Posterior cingulate gyrus (tissue), 11 donors: ENCODE measurements around the gene WDR36.
"Not testable (repeated sequence)": the region's sequence is repeated elsewhere in the genome, so short reads cannot be mapped to it uniquely, and the experiment has no call there.

Experiments
- DNase-seq, 10 donors: peaks; one replicate each; pipeline versions ENCODE4 v3.0.0 to v3.0.0-alpha.2; 2020 to 2021; ENCODE audit warnings: mixed read lengths in 3 of 10
- intact Hi-C: fragments of 100-400 bp; cut with DNase I; formaldehyde crosslinking; loops from one replicate; pipeline ENCODE4 v1.15.1; 2023

Gene WDR36

DNA sequence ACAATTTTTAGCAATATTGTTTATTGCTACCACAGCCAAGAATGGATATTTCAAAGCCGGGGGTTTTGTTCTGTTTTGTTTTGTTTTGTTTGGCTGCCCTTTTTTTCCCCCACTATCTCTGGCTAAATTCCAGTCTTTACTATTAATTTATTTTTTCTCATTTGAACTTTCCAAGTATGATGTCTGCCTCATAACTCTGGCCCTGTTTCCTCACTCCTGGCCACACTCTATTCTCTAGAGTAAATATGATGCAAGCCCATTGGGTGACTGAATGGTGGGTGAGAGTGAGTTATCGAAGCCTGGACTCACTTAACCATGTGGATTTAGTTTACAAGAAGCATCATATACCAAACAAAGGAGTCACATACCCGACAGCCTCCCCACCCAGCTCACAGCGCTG lies 41.9 kb downstream of the WDR36 start:
- intact Hi-C loops = no loop called here
- no peak for DNase-seq

DNA sequence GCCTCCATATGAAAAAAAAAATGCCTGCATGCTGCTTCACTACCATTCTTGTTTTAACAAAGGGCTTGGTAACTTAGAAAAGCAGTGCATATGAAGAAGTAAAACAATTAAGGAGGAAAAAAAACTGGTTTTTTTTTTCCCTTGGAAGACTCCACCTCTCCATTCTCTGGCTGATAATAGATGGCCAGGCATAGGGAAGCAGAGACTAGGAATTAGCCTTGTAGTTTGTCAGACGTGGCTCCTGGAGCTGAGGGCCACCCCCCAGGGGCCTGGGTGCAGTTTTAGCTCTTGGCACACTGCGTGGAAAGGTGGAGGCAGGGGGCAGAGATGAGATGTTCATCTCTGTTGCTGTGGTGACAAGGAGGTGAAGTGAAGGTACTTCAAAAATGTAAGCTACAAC lies 42.7 kb downstream of the WDR36 start:
- DNase-seq = no peak
- intact Hi-C loops = no loop called here

DNA sequence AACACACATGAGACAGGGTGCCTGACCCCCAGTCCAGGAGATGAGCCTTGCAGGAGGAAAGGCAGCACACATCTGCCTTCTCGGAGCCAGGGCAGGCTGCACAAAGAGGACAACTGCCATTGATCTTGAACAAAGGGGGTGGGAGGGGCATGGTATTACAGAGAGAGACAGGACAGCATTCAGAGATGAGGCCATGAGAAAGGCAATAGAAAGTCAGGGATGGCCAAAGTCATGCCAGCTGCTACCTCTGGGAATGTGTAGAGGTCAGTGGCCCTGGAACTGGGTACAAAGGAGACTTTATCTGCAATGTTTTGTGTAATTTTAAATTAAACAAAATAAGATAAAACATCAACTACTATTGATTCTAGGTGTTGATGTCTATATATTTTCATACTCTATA lies 43.2 kb downstream of the WDR36 start:
- no peak for DNase-seq
- intact Hi-C loops = no loop called here

DNA sequence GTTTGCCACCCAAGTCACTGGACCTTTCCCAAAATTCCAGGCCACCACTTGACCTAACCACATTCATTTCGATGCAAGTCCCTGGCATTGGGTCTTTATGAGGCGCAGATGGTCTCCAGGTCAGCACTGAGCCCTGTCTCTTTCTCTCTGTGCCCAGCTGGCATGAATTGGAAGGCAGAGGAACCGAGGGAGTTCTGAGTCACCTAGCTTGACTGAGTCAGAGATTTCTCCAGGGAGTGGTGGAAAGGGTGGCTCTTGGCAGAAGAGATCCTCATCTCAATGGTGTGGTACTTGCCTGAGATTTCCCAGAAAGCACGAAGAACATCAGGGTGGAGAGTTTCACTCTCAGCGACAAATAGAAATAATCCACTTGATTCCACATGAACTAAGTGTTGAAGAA lies 43.8 kb downstream of the WDR36 start:
- intact Hi-C loops = no loop called here
- peak in 3 of 10 donors; percentile 19 to 82 (median 21) for DNase-seq

DNA sequence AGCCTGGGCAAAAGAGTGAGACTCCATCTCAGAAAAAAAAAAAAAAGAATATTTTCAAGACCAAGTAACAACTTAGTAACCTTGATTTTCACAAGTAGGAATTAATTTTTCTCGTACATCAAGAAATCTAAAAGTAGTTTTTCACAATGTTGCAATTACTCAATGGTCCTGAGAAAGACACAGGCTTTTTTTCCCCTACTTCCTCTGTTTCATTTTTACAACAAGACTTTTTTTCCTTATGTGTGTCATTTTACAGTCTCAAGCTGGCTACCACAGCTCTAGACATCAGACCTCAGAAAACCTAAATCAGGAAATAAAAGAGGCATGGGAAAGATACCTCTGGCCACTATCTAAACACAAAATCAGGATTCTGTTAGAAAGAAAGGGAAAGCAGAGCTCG lies 45.9 kb downstream of the WDR36 start:
- intact Hi-C loops = no loop called here
- no peak for DNase-seq

DNA sequence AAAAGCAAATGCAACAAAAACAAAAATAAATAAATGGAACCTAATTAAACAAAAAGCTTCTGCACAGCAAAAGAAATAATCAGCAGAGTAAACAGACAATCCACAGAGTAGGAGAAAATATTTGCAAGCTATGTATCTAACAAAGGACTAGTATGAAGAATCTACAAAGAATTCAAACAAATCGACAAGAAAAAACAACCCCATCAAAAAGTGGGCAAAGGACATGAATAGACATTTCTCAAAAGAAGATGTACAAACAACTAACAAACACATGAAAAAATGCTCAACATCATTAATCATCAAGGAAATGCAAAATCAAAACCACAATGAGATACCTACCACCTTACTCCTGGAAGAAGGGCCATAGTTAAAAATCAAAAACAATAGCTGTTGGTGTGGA lies 49.3 kb downstream of the WDR36 start:
- DNase-seq = not testable (repeated sequence)

DNA sequence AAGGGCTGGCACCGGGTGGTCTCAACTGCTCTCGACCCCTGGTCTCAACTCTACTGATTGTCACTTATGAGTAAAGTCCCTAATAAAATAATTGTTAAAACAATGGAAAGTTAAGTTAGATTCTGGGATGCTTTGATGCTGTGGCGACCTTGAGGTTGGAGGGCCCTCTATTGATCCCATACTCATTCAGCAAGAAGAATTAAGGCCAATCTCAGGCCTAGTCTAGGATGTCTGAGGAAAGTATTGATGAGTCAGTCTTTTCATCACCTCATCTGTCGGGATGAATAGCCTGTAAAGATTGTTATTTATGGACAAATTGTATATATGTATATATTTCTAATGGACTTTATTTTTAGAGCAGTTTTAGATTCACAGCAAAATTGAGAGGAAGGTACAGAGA lies 50.8 kb downstream of the WDR36 start:
- intact Hi-C loops = no loop called here

More for the DNA sequence above, 49.3 kb downstream of the WDR36 start:
- intact Hi-C loops = not testable (repeated sequence)

DNA sequence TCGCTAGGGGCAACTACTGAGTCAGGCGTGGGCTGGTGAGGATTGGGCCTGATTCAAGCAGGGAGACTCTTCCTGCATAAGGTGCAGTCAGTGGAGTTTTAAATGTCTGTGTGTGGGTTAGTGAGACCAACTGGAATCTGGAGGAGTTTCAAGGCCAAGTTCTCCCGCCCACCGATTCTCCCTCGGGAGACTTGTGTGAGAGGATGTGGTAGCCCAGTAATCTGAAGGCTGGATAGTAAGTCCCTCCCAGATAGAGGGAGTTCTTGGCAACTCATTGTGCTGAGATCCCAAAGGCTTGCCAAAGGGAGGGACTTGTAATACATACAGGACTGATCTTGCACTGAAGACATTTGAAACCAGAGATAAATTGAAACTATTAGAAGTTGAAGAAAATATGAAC lies 51.8 kb downstream of the WDR36 start:
- DNase-seq = peak in 8 of 10 donors; percentile 23 to 89 (median 43)
- intact Hi-C loops = no loop called here

More for the DNA sequence above, 50.8 kb downstream of the WDR36 start:
- no peak for DNase-seq

DNA sequence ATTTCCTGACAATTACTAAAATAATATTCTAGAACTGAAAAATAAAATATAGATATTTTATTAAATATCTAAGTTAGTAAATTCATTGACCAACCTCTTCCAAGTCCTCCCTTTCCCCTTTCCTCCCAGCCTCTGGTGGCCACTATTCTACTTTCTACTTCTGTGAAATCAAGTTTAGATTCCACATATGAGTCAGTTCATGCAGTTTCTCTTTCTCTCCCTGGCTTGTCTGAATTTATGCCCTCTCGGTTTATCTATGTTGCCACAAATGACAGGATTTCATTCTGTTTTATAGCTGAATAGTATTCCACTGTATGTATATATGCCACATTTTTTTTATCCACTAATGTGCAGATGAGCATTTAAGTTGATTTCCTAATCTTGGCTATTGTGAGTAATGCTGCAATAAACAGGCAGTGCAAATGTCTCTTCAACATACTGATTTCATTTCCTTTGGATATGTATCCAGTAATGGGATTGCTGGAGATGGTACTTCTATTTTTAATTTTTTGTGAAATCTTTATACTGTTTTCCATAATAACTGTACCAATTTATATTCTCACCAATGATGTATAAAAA lies 52.3 kb downstream of the WDR36 start:
- intact Hi-C loops = no loop called here
- DNase-seq = no peak

DNA sequence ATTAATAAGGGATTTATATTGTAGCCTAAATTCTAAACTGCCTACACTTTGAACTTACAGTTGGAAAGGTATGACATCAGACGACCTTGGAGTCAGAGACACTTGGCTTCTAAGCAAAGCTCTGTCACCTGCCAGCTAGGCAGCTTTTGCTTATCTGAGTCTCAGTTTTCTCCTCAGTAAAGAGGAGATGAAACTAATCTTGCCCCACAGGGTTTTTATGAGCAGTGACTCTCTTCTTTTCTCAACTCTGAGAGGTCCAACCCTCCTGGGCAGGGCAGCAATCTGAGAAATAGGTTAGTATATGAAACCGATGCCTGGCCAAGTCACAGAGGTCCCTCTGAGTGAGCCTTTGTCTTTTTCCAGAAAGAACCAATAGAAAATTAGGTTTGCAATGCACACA lies 53.9 kb downstream of the WDR36 start:
- intact Hi-C loops = no loop called here
- no peak for DNase-seq

DNA sequence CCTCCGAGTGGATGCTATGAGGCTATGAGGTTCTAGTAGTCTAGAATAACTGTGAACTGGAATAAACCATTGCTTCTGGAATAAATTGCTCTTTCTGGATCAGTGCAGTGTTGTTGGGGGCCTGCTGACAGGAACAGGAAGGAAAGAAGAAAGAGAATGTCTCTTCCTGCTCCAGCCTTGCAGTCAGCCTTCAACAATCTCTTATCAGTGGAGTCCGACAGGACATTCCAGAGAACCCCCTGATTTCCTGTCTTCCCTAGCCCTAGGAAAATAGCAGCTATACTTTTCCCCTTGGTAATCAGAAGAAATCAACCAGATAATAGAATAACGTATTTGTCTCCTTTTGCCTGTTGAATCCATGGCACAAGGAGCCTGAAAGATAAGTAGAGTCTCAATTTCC lies 55.4 kb downstream of the WDR36 start:
- no peak for DNase-seq
- intact Hi-C loops = no loop called here

DNA sequence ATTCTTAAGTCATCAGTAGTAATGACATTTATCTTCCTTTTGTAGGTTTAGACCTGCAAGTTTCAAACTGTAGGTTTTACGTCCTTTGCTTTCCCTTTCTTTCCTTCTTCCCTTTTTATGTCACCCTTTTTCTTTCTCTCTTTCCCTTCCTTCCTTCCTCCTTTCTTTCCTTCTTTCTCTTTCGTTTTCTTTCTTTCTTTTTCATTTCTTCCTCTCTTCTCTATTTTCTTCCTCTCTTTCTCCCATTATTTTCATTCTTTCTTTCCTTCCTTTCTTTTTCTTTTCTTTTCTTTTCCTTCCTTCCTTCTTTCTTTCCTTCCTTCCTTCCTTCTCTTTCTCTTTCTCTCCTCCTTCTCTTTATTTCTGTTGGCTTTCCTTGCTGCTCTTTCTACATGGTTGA lies 59.9 kb downstream of the WDR36 start:
- intact Hi-C loops = no loop called here
- DNase-seq = no peak

DNA sequence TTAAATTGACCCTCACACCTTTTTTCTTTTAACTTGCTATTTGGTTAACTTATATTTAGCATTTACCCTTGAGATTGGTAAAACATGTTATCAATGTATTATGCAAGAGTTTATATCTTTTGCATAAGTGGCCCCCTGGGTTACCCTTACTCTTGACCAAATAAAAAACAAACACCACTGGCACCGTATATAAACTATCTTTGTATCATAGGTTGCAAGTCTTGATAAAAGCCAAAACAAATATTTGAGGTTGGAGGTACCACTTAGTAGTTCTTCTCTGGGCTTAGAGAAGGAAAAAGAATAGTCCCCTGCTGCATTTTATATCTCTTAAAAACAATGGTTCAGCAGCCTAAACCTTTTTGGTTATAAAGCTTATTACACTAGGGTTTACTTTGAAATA lies 61.3 kb downstream of the WDR36 start:
- intact Hi-C loops = no loop called here
- DNase-seq = no peak

DNA sequence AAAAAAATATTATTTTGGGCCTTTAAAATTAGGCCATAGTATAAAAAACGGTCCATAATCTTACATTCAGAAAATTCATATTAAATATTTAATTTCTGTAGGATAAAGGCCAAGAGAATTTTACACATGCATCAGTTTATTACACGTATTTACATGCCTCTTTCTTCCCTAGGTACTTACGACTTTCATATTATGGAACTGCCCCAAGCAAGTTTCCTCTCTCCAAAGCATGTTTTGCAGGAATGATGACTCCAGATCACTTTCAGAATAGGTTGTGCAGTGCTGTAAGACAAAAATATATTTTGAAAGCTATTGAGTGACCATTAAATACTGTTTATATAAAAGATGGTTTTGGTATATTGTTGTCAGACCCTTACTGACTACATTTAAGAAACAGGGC lies 61.8 kb downstream of the WDR36 start:
- intact Hi-C loops = no loop called here

DNA sequence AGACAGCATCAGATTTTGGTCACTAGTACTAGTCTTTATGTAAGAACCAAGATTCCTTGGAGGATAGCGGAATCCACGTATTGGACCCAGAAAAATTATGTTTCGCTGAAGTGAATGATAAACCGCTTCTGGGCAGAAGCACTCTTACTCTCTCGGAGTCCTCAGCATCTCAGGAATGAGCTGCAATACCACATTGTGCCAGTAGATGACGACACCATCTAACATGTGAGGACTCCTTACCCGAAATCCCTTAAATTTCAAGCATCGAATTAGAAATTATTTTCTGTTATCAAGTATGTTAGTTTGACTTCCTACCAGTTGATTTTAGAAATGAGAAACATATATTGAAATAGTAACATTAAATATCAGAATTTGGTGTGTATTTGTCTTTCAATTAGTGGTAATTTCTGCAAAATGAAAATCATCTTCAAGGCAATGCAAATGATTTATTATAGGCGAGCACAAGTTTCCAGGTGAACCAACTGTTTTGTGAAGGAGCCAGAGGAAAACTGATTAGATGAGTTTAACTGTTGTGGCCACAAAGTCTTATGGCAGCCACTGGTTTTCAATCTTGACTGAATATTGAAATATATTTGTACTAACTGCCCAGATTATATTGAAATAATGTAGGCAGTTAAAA lies 66.1 kb downstream of the WDR36 start:
- intact Hi-C loops = loop anchor here (1.0 to 5.0 kb wide), 3 partner anchors 119 to 989 kb away; no protein-coding TSS in a partner anchor
- DNase-seq = peak in 7 of 10 donors; percentile 16 to 86 (median 74)

More for the DNA sequence above, 61.8 kb downstream of the WDR36 start:
- no peak for DNase-seq

DNA sequence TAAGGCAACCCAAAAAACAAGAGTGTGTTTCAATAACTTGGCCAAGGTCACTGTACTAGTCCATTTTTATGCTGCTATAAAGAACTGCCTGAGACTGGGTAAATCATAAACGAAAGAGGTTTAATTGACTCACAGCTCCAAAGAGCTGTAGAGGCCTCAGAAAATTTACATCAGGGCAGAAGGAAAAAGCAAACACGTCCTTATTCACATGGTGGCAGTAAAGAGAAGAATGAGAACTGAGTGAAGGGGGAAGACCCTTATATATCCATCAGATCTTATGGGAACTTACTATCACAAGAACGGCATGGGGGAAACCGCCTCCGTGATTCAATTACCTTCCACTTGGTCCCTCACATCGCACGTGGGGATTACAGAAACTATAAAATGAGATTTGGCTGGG lies 67.7 kb downstream of the WDR36 start:
- intact Hi-C loops = loop anchor here (5.0 kb wide), 2 partner anchors 117 to 987 kb away; no protein-coding TSS in a partner anchor
- DNase-seq = no peak

DNA sequence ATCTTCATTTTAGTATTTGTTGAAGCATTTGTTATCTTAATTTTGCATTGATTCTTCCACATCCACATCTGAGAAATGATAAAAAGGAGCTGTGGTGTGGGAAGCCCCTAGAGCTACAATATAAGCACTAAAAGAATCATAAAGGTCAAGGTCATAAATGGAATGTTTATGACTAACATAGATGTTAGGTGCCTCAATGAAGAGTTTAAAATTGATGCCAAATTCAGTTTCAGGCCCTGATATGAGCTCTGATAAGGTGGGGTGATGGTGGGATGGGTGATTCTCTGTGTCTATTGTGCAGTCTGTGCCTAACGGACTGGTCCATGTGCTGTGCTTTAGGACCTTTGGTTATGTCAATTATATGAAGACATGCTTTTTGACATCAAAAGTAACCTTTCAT lies 70.9 kb downstream of the WDR36 start:
- no peak for DNase-seq
- intact Hi-C loops = no loop called here

DNA sequence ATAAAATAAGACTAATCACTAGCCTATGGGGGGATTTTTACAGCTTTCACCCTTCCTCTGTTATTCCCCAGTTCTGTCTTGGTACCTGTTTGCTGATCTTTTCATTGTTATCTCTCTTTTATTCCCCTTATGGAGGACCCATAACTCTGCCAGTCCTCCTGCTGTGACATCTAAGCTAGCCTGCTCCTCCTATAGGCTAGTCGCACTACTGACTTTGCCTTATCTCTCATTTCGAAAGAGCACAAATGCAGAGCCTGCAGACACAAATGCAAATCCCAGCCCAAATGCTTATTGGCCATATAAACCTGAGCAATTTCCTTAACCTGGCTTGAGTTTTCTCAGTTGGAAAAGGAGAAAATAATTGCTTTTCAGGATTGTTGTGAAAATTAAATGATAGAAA lies 72.9 kb downstream of the WDR36 start:
- intact Hi-C loops = no loop called here
- no peak for DNase-seq

DNA sequence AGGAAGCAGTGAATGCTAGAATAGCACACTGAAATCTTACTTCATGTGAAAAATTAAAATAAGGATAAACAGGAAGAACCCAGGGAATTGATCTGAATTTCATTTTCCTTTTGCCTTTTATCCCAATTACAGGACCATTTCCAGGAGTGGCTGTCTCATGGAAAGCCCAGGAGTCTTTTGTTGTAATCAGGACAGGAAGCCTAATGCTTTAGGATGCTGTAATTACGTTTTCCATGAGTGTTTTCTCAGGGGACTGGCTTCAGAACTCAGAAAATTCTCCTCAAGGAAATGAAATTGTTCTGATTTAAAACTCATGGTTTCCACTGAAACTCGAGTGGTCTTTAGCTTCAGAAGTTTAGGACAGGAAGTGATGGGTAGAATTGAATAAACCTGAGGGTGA lies 75.4 kb downstream of the WDR36 start:
- intact Hi-C loops = no loop called here
- no peak for DNase-seq

DNA sequence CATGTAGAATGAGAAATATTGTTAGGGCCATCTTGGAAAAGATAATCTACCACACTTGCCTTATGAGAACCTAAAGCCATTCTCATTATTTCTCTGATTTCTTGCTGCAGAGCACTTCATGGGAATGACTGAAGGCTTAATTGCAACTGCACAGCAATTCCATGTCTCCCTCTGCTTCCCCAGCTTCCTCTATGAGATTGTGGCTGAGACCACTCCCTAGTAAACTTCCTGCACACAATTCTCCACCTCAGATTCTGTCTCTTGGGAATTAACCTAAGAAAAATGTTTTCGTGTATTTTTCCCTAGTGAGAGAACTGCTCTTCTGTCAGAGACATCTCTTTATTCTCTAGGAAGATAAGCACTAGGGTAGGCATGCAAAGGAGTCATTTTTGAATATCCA lies 76.5 kb downstream of the WDR36 start:
- intact Hi-C loops = no loop called here
- no peak for DNase-seq

DNA sequence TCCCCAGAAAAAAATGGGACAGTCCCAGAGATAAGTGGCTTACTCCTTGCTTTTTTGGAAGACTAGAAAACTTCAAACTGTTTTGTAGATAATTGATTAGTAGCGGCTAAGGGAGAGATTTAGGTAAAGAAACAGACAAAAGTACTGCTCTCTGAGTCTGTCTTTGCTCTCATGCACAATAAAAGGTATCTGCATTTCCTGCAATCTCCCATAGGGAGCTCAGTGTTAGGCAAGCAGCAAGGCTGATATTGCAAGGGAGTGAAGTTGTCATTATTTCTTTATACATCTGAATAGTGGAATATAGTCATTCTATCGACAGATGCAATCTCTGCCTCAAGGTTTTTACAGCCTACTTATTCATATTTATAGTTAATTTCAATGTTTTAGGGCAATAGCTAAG lies 77.1 kb downstream of the WDR36 start:
- intact Hi-C loops = no loop called here
- DNase-seq = no peak

DNA sequence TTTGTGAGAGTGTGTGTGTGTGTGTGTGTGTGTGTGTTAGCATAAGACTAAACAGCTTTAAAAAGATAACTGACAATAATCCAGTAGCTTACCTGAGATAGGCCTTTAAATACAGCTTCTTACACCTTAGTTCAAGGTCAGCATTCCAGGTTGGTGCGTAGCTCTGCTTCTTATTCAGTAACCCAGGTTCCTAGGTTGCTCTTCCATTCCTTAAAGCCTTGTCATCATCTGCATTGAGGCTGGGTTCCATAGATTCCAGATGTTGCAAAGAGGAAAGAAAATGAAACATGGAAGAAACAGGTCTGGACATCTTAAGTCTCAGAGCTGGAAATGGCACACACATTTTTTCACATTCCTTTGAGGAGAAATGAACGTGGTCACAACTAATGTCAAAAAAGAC lies 78.1 kb downstream of the WDR36 start:
- intact Hi-C loops = no loop called here
- DNase-seq = no peak

DNA sequence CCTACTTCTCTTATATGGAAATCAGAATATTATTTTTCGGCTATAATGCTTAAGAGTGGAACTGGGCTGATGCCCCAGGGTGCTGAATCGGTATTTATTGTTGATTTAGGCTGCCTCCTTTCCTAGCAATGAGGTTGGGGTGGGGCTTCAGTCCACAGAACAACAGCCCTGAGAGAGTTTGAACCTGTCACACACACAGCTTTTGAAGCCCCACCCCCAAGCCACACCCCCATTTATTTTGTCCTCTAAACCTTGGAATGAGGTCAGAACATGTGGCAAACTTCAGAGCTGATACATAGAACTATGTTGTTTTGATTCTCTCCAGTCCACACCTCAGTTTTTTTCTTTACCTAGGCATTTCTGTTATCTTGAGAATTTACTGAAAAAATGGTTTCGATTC lies 80.4 kb downstream of the WDR36 start:
- DNase-seq = no peak
- intact Hi-C loops = no loop called here
